ENCODE data around the gene ANKRD36B. TPM values are rescaled to one million over a fixed set of nuclear protein-coding genes. Genes with fewer than 3 reads are reported as not detected.
"Not testable (repeated sequence)": the region's sequence is repeated elsewhere in the genome, so short reads cannot be mapped to it uniquely, and the experiment has no call there.

Gene ANKRD36B
- total RNA-seq, 6 experiments from 2014 or later: 2.0 to 6.9 (median 3.6) TPM

DNA sequence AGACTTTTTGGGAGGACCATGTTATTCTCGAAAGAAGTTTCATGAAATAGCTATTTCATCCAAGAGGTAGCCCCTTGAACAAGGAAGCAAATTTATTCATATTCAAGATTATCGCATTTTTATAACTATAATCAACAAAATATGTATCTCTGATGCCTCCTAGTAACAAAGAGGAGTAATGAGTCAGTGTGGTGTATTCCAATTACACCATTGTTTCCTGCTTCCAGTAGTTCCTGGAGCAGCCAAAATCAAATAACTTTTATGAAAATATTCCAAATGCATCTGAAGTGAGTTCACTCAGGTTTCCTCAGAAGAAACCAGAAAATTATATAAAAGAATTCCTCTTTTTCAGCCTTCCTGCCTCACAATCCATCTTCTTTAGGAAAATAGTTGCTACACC, 43.0 kb downstream of the ANKRD36B start:
- no peak for DNase-seq
- Histone ChIP-seq H3K4me3 (no peak overlapping the region), H3K36me3 (peaks cover 0 to 3% (median 0%) of the 10 kb centered on the region in 4 donors), H3K27ac (no peak overlapping the region), H3K9me3 (no peaks in the 10 kb centered on the region), H3K27me3 (no peaks in the 10 kb centered on the region), H3K4me1 (no peaks in the 10 kb centered on the region)
- WGBS (ENCODE audit: insufficient coverage, low coverage, low lambda C conversion rate, missing lambda C conversion rate): 96% methylated on average over 2 of the region's 2 CpGs
- intact Hi-C loops (cut with DNase I): no loop called here
- no peak for ATAC-seq
- TF ChIP-seq, protein P1, sequence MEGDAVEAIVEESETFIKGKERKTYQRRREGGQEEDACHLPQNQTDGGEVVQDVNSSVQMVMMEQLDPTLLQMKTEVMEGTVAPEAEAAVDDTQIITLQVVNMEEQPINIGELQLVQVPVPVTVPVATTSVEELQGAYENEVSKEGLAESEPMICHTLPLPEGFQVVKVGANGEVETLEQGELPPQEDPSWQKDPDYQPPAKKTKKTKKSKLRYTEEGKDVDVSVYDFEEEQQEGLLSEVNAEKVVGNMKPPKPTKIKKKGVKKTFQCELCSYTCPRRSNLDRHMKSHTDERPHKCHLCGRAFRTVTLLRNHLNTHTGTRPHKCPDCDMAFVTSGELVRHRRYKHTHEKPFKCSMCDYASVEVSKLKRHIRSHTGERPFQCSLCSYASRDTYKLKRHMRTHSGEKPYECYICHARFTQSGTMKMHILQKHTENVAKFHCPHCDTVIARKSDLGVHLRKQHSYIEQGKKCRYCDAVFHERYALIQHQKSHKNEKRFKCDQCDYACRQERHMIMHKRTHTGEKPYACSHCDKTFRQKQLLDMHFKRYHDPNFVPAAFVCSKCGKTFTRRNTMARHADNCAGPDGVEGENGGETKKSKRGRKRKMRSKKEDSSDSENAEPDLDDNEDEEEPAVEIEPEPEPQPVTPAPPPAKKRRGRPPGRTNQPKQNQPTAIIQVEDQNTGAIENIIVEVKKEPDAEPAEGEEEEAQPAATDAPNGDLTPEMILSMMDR (IDR thresholded peaks at IDR 0.05): no peak
- TF ChIP-seq POLR2A (IDR thresholded peaks at IDR 0.05): no peak

DNA sequence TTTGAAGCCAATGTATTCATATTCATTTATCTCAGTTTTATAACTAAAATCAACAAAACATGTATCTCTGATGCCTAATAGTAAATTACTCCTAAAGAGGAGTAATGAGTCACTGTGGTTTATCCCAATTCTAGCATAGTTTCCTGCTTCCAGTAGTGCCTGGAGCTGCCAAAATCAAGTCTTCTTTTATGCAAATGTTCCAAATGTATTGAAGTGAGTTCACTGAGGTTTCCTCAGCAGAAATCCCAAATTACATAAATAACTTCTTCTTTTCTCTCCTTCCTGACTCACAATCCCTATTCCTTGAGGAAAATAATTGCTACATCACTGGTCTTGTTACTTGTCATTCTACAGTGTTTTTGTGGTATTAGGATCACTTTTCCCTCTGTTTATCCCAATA, 44.8 kb downstream of the ANKRD36B start:
- not testable (repeated sequence) for ATAC-seq, H3K36me3 ChIP-seq

DNA sequence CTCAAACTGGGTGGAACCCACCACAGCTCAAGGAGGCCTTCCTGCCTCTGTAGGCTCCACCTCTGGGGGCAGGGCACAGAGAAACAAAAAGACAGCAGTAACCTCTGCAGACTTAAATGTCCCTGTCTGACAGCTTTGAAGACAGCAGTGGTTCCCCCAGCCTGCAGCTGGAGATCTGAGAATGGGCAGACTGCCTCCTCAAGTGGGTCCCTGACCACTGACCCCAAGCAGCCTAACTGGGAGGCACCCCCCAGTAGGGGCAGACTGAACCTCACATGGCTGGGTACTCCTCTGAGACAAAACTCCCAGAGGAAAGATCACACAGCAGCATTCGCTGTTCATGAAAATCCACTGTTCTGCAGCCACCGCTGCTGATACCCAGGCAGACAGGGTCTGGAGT, 63.8 kb downstream of the ANKRD36B start:
- H3K9me3 ChIP-seq; H3K36me3 ChIP-seq; H3K4me1 ChIP-seq; DNase-seq; ATAC-seq; intact Hi-C loops (cut with DNase I); H3K27me3 ChIP-seq; H3K27ac ChIP-seq; H3K4me3 ChIP-seq: not testable (repeated sequence)
- WGBS (ENCODE audit: insufficient coverage, low coverage, low lambda C conversion rate, missing lambda C conversion rate): 100% methylated on average over 2 of the region's 2 CpGs

More for the DNA sequence above, 44.8 kb downstream of the ANKRD36B start:
- H3K9me3 ChIP-seq; DNase-seq; H3K4me3 ChIP-seq; H3K27ac ChIP-seq; H3K4me1 ChIP-seq; H3K27me3 ChIP-seq; intact Hi-C loops (cut with DNase I): not testable (repeated sequence)

DNA sequence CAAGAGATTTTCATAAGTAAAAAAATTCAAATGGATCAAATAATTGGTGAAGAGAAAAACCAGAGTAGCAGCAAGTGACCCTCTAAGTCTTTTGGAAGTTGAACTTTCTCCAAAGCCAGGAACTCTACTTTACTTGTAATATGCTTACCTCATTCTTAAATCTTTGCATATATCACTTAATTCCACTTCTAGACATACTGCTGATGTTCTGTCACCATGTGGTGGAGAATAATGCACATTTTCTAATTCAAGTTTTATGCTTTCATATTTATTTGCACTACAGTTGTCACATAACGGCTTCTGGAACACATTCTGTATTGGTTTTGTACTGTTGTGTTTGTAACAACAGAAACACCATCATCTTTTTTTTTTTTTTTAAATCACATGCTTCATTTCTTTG, 65.9 kb downstream of the ANKRD36B start:
- intact Hi-C loops (cut with DNase I); H3K27ac ChIP-seq: not testable (repeated sequence)
- WGBS (ENCODE audit: insufficient coverage, low coverage, low lambda C conversion rate, missing lambda C conversion rate): 90% methylated on average over 1 of the region's 1 CpG

DNA sequence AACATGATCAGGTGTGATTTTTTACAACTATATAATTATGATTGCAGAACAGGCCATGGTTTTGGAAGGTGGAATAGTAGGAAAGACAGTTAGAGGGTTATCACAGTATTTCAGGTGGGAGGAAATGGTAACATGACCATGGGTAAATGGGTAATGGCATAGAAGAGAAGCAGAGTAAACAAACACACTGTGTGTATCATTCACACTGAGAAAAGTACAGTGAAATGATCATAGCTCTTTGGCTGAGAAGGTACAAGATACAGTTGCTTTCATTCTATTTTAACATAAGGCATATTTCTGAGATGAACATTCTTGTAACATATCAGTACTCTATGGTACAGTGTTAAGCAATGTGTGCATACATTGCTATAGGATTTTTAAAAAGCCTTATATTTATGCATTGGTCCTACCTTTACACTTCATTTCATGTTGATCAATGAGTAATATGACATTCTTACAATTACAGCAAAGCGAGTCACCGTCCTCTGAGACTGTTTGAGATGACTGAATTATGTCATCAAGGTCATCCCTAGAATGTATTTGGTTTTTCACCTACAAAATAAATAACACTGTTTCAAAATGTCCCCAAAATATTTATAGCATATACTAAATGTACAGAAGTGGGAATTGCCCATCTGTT, 66.6 kb downstream of the ANKRD36B start:
- DNase-seq; H3K27ac ChIP-seq; H3K4me1 ChIP-seq; ATAC-seq; H3K36me3 ChIP-seq; H3K9me3 ChIP-seq; H3K27me3 ChIP-seq; intact Hi-C loops (cut with DNase I); H3K4me3 ChIP-seq: not testable (repeated sequence)
- no CpG with 5 or more reads among the region's 2 CpGs for WGBS (ENCODE audit: insufficient coverage, low coverage, low lambda C conversion rate, missing lambda C conversion rate)

More for the DNA sequence above, 65.9 kb downstream of the ANKRD36B start:
- H3K27me3 ChIP-seq, H3K36me3 ChIP-seq, H3K9me3 ChIP-seq, H3K4me1 ChIP-seq, H3K4me3 ChIP-seq, DNase-seq, ATAC-seq: not testable (repeated sequence)

DNA sequence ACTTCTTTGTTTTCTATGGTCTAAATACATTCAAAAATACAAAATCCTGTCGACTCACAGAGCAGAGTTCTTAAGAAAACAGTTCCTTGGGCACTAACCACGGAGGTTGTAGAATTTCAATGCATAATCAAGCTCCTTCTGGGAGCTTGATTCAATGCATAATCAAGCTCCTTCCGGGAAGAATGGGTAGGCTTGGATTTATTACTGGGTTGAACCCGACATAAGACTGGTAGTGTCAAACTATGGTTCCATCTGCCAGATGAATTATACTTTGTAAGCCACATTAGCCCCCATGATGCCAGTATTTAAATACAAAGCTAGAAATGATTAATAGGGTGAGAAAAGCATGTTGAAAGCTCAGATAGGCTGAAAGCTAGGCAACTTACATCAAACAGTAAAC, 94.0 kb downstream of the ANKRD36B start:
- intact Hi-C loops (cut with DNase I); H3K4me3 ChIP-seq; H3K4me1 ChIP-seq; H3K36me3 ChIP-seq; ATAC-seq; H3K9me3 ChIP-seq; H3K27me3 ChIP-seq; H3K27ac ChIP-seq; DNase-seq: not testable (repeated sequence)
- WGBS (ENCODE audit: insufficient coverage, low coverage, low lambda C conversion rate, missing lambda C conversion rate): 96% methylated on average over 4 of the region's 4 CpGs

DNA sequence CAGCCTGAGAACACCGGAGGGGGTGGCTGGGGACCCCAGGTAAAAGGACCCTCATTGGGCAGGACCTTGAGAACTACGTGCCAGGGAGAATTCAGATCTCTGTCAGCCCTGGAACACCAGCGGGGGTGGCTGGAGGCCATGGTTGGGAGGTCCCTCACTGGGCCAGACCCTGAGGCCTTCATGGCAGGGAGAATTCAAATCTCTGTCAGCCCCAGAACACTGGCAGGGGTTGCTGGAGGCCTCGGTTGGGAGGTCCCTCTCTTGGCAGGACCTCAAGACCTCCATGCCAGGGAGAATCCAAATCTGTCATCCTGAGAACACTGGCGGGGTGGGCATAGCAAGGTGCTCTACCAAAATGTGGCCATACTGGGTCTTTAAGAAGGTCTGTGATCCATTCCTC, 99.5 kb downstream of the ANKRD36B start:
- ATAC-seq; H3K9me3 ChIP-seq; H3K36me3 ChIP-seq; H3K4me3 ChIP-seq; H3K27ac ChIP-seq; H3K4me1 ChIP-seq; intact Hi-C loops (cut with DNase I); H3K27me3 ChIP-seq: not testable (repeated sequence)
- DNase-seq: peak; percentile 15 to 46 (median 42)
- 93% methylated on average over 3 of the region's 5 CpGs for WGBS (ENCODE audit: insufficient coverage, low coverage, low lambda C conversion rate, missing lambda C conversion rate)

Other genes with a start within 250 kb of the ANKRD36B start
- gene COX5B, start 56.2 kb upstream of the ANKRD36B start, total RNA-seq: 100 to 1,000 TPM; 153 to 318 (median 197) TPM
- 10 to 100 TPM; 32.3 to 44.4 (median 35.1) TPM for gene ACTR1B, start 74.2 kb upstream of the ANKRD36B start, total RNA-seq
- 10 to 100 TPM in 1 of 6 experiments, 1 to 10 TPM in 5; 2.0 to 12.8 (median 4.4) TPM for gene C2orf92, start 79.8 kb upstream of the ANKRD36B start, total RNA-seq
- gene ZAP70, start 123.7 kb upstream of the ANKRD36B start, total RNA-seq: 1 to 10 TPM in 4 of 6 experiments, under 1 TPM in 2; 0.74 to 2.1 (median 1.4) TPM

Data from right lobe of liver (tissue), 6 donors.